Measurements from ENCODE around the gene KRTAP1-5.

GRCh38 chr17:40980596-40980995 lies 46.4 kb downstream of the KRTAP1-5 start:
- TF ChIP-seq, protein P1, sequence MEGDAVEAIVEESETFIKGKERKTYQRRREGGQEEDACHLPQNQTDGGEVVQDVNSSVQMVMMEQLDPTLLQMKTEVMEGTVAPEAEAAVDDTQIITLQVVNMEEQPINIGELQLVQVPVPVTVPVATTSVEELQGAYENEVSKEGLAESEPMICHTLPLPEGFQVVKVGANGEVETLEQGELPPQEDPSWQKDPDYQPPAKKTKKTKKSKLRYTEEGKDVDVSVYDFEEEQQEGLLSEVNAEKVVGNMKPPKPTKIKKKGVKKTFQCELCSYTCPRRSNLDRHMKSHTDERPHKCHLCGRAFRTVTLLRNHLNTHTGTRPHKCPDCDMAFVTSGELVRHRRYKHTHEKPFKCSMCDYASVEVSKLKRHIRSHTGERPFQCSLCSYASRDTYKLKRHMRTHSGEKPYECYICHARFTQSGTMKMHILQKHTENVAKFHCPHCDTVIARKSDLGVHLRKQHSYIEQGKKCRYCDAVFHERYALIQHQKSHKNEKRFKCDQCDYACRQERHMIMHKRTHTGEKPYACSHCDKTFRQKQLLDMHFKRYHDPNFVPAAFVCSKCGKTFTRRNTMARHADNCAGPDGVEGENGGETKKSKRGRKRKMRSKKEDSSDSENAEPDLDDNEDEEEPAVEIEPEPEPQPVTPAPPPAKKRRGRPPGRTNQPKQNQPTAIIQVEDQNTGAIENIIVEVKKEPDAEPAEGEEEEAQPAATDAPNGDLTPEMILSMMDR (IDR thresholded peaks at IDR 0.05) = no peak
- no peak for TF ChIP-seq POLR2A (IDR thresholded peaks at IDR 0.05; ENCODE audit: low read depth)
